ENCODE results near the gene KCNQ1. TPM values are rescaled to one million over a fixed set of nuclear protein-coding genes. Genes with fewer than 3 reads are reported as not detected.

KCNQ1 gene
- total and polyA plus RNA-seq, 2 experiments from 2014 or later, result not detected

- DNase-seq, result no peak
- no peaks in the 10 kb centered on the region for H4K20me1 ChIP-seq (ENCODE audit: insufficient read depth)
- no peak overlapping the region for H3K27ac ChIP-seq
- no peaks in the 10 kb centered on the region for H3K9me2 ChIP-seq (ENCODE audit: insufficient read depth)
- 76 to 81% methylated on average over 6 of the region's 6 CpGs for WGBS, 2 experiments (ENCODE audit: low coverage in 1 of 2, low lambda C conversion rate in 2 of 2, missing lambda C conversion rate in 2 of 2)
- no peak overlapping the region for H3K9ac ChIP-seq
- H3K4me2 ChIP-seq (ENCODE audit: unreplicated experiment), result no peak overlapping the region
- H3K27me3 ChIP-seq (replicated peaks; ENCODE audit: insufficient read depth), result no peaks in the 10 kb centered on the region; the same call in 1 of the 2 replicates
- no peaks in the 10 kb centered on the region for H3K79me2 ChIP-seq (ENCODE audit: insufficient read depth)
- H3K4me3 ChIP-seq, result no peak overlapping the region
- in situ Hi-C loops (cut with MboI), result no loop called here
- no peaks in the 10 kb centered on the region for H3K4me1 ChIP-seq (ENCODE audit: insufficient read depth)
- TF ChIP-seq EZH2phosphoT487 (IDR thresholded peaks at IDR 0.05; ENCODE audit: insufficient read depth, low read depth) (no peak), EZH2 (IDR thresholded peaks at IDR 0.05; ENCODE audit: insufficient read depth, poor library complexity, severe bottlenecking) (no peak)
- H3F3A ChIP-seq (ENCODE audit: insufficient read depth), result no peaks in the 10 kb centered on the region
- H3K36me3 ChIP-seq (ENCODE audit: low read depth), result no peaks in the 10 kb centered on the region
- H2AFZ ChIP-seq, result no peak overlapping the region
- H3K9me3 ChIP-seq (ENCODE audit: low read depth), result no peaks in the 10 kb centered on the region
These were observed 32.5 kb upstream of the KCNQ1 start for GRCh38 chr11:2412323-2412722.

GRCh38 chr11:2413742-2414579 is 30.8 kb upstream of the KCNQ1 start:
- Histone ChIP-seq H3K4me2 (ENCODE audit: unreplicated experiment) (no peak overlapping the region), H3K27me3 (replicated peaks; ENCODE audit: insufficient read depth) (no peaks in the 10 kb centered on the region; the same call in 1 of the 2 replicates), H3K9me3 (ENCODE audit: low read depth) (no peaks in the 10 kb centered on the region), H3K27ac (no peak overlapping the region), H3K4me1 (ENCODE audit: insufficient read depth) (no peaks in the 10 kb centered on the region), H4K20me1 (ENCODE audit: insufficient read depth) (no peaks in the 10 kb centered on the region), H2AFZ (no peak overlapping the region), H3K79me2 (ENCODE audit: insufficient read depth) (no peaks in the 10 kb centered on the region), H3K9ac (no peak overlapping the region), H3K36me3 (ENCODE audit: low read depth) (no peaks in the 10 kb centered on the region), H3K4me3 (no peak overlapping the region), H3F3A (ENCODE audit: insufficient read depth) (no peaks in the 10 kb centered on the region), H3K9me2 (ENCODE audit: insufficient read depth) (no peaks in the 10 kb centered on the region)
- DNase-seq, result no peak
- no peak for TF ChIP-seq EZH2phosphoT487 (IDR thresholded peaks at IDR 0.05; ENCODE audit: insufficient read depth, low read depth)
- in situ Hi-C loops (cut with MboI), result no loop called here
- 78 to 81% methylated on average over 26 to 36 of the region's 43 CpGs for WGBS, 2 experiments (ENCODE audit: low coverage in 1 of 2, low lambda C conversion rate in 2 of 2, missing lambda C conversion rate in 2 of 2)

GRCh38 chr11:2414616-2415015 is 30.2 kb upstream of the KCNQ1 start:
- H3K9me3 ChIP-seq (ENCODE audit: low read depth), result no peaks in the 10 kb centered on the region
- no peaks in the 10 kb centered on the region for H3K9me2 ChIP-seq (ENCODE audit: insufficient read depth)
- H3K27me3 ChIP-seq (replicated peaks; ENCODE audit: insufficient read depth), result no peaks in the 10 kb centered on the region; the same call in 1 of the 2 replicates
- no peak overlapping the region for H2AFZ ChIP-seq
- H3K27ac ChIP-seq, result no peak overlapping the region
- no peak overlapping the region for H3K9ac ChIP-seq
- no peak for TF ChIP-seq EZH2phosphoT487 (IDR thresholded peaks at IDR 0.05; ENCODE audit: insufficient read depth, low read depth)
- no peak for TF ChIP-seq EZH2 (IDR thresholded peaks at IDR 0.05; ENCODE audit: insufficient read depth, poor library complexity, severe bottlenecking)
- no peaks in the 10 kb centered on the region for H3K4me1 ChIP-seq (ENCODE audit: insufficient read depth)
- WGBS, 2 experiments (ENCODE audit: low coverage in 1 of 2, low lambda C conversion rate in 2 of 2, missing lambda C conversion rate in 2 of 2), result 80 to 81% methylated on average over 18 to 35 of the region's 35 CpGs
- H3K4me3 ChIP-seq, result no peak overlapping the region
- H3K4me2 ChIP-seq (ENCODE audit: unreplicated experiment), result no peak overlapping the region
- H3K36me3 ChIP-seq (ENCODE audit: low read depth), result no peaks in the 10 kb centered on the region
- no peaks in the 10 kb centered on the region for H4K20me1 ChIP-seq (ENCODE audit: insufficient read depth)
- no peak for DNase-seq
- H3K79me2 ChIP-seq (ENCODE audit: insufficient read depth), result no peaks in the 10 kb centered on the region
- no peaks in the 10 kb centered on the region for H3F3A ChIP-seq (ENCODE audit: insufficient read depth)
- in situ Hi-C loops (cut with MboI), result no loop called here

- no peaks in the 10 kb centered on the region for H3K9me3 ChIP-seq (ENCODE audit: low read depth)
These were observed 29.6 kb upstream of the KCNQ1 start for GRCh38 chr11:2415171-2415570.

More at GRCh38 chr11:2415171-2415570, 29.6 kb upstream of the KCNQ1 start:
- Histone ChIP-seq H2AFZ (no peak overlapping the region), H3K36me3 (ENCODE audit: low read depth) (no peaks in the 10 kb centered on the region), H3K79me2 (ENCODE audit: insufficient read depth) (no peaks in the 10 kb centered on the region), H3K27me3 (replicated peaks; ENCODE audit: insufficient read depth) (no peaks in the 10 kb centered on the region; the same call in 1 of the 2 replicates), H3K9ac (no peak overlapping the region), H3K4me3 (no peak overlapping the region), H3K27ac (no peak overlapping the region), H4K20me1 (ENCODE audit: insufficient read depth) (no peaks in the 10 kb centered on the region), H3K4me1 (ENCODE audit: insufficient read depth) (no peaks in the 10 kb centered on the region), H3K4me2 (ENCODE audit: unreplicated experiment) (no peak overlapping the region), H3F3A (ENCODE audit: insufficient read depth) (no peaks in the 10 kb centered on the region), H3K9me2 (ENCODE audit: insufficient read depth) (no peaks in the 10 kb centered on the region)
- no peak for TF ChIP-seq EZH2 (IDR thresholded peaks at IDR 0.05; ENCODE audit: insufficient read depth, poor library complexity, severe bottlenecking)
- no peak for TF ChIP-seq EZH2phosphoT487 (IDR thresholded peaks at IDR 0.05; ENCODE audit: insufficient read depth, low read depth)
- in situ Hi-C loops (cut with MboI), result no loop called here
- DNase-seq, result no peak
- 79 to 81% methylated on average over 15 to 28 of the region's 28 CpGs for WGBS, 2 experiments (ENCODE audit: low coverage in 1 of 2, low lambda C conversion rate in 2 of 2, missing lambda C conversion rate in 2 of 2)
